Left renal pelvis (tissue), 4 donors: ENCODE data around the gene SDK2. TPM values are rescaled to one million over a fixed set of nuclear protein-coding genes. Genes with fewer than 3 reads are reported as not detected.
A peak's percentile ranks its signal among the peaks of the same experiment; 100 is the strongest.

Experiments
- DNase-seq, 4 donors: peaks; one replicate each; pipeline ENCODE4 v3.0.0-alpha.2; 2013; ENCODE audit warnings: low read depth in 4 of 4, low spot score in 3 of 4
- polyA plus RNA-seq, 4 donors: library from polyadenylated mRNA; unstranded; fragments of 120-200 nt; gene quantifications; one replicate each; pipeline ENCODE4 v1.2.1, GENCODE V29; 2013; ENCODE audit not compliant: insufficient read length in 4 of 4

SDK2 gene
- polyA plus RNA-seq, 4 donors = 6.8 to 9.6 (median 9.3) TPM

- peak in 3 of 4 donors; percentile 63 to 71 (median 71) for DNase-seq
Observed at GRCh38 chr17:73613271-73614233, 30.7 kb downstream of the SDK2 start.

GRCh38 chr17:73612031-73612472, 32.2 kb downstream of the SDK2 start:
- DNase-seq = no peak

- DNase-seq = no peak
Observed at GRCh38 chr17:73611630-73612029, 32.6 kb downstream of the SDK2 start.

GRCh38 chr17:73610331-73610911, 33.8 kb downstream of the SDK2 start:
- DNase-seq = no peak

- no peak for DNase-seq
Observed at GRCh38 chr17:73609758-73610157, 34.5 kb downstream of the SDK2 start.

- DNase-seq = no peak
Observed at GRCh38 chr17:73609060-73609459, 35.2 kb downstream of the SDK2 start.

- DNase-seq = no peak
Observed at GRCh38 chr17:73605444-73605843, 38.8 kb downstream of the SDK2 start.

- DNase-seq = no peak
Observed at GRCh38 chr17:73604476-73604875, 39.8 kb downstream of the SDK2 start.

GRCh38 chr17:73603971-73604370, 40.3 kb downstream of the SDK2 start:
- DNase-seq = no peak

- no peak for DNase-seq
Observed at GRCh38 chr17:73600103-73600871, 44.0 kb downstream of the SDK2 start.

- no peak for DNase-seq
Observed at GRCh38 chr17:73599599-73599998, 44.6 kb downstream of the SDK2 start.

- DNase-seq = no peak
Observed at GRCh38 chr17:73598212-73598611, 46.0 kb downstream of the SDK2 start.

- no peak for DNase-seq
Observed at GRCh38 chr17:73595931-73596330, 48.3 kb downstream of the SDK2 start.

- no peak for DNase-seq
Observed at GRCh38 chr17:73595479-73595878, 48.8 kb downstream of the SDK2 start.

GRCh38 chr17:73595068-73595467, 49.2 kb downstream of the SDK2 start:
- DNase-seq = no peak

- DNase-seq = no peak
Observed at GRCh38 chr17:73594598-73594997, 49.6 kb downstream of the SDK2 start.

GRCh38 chr17:73594025-73594424, 50.2 kb downstream of the SDK2 start:
- no peak for DNase-seq

GRCh38 chr17:73593249-73593965, 50.8 kb downstream of the SDK2 start:
- DNase-seq = no peak

- DNase-seq = no peak
Observed at GRCh38 chr17:73592501-73592961, 51.7 kb downstream of the SDK2 start.

- no peak for DNase-seq
Observed at GRCh38 chr17:73592079-73592415, 52.2 kb downstream of the SDK2 start.
